HG03457 (cell line): Measurements from ENCODE around the gene ARL15.
"Not testable (repeated sequence)": the region's sequence is repeated elsewhere in the genome, so short reads cannot be mapped to it uniquely, and the experiment has no call there.

Source experiments
- ATAC-seq: cut with Tn5 transposase; IDR thresholded peaks from one replicate; pipeline ENCODE4 v1.9.1; 2021; ENCODE audit warnings: moderate number of reproducible peaks; ENCODE audit not compliant: unreplicated experiment

Gene ARL15

DNA sequence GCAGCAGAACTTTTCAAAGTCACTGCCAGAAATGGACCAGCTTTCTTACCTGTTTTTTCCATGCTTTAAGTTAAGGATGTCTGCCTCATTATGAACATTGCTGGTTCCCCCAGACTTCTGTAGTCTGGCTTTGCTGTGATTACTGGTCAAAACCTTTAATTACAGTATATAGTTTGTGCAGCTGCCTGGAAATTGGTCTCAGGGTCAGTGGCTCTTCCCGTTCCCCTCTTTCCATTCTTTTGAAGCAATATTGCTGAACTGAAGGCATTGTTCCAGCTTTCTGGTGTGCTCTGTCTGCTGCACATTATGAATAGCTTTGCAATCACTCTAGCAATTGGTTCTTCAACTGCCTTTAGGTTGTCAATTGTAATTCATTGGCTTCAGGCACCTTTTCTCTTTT lies 206.5 kb downstream of the ARL15 start:
- no peak for ATAC-seq

DNA sequence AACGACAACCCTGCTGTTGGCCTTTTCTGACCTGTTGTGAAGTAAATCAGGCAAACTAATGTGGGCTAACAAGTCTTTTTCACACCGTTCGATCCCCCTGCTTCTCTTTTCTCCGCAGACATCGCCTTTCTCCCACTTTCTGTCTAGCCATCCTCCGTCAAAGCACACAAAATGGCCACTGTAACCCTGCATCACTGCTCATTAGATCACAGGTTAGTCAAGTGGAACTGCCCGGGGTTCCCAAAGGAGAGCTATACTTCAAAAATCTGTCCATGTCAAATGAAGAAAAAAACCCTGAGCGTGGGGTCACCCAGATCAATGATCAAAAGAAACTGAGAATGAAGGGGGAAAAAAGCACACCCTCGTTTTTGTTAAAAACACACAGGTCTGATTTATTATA lies 212.1 kb downstream of the ARL15 start:
- no peak for ATAC-seq

DNA sequence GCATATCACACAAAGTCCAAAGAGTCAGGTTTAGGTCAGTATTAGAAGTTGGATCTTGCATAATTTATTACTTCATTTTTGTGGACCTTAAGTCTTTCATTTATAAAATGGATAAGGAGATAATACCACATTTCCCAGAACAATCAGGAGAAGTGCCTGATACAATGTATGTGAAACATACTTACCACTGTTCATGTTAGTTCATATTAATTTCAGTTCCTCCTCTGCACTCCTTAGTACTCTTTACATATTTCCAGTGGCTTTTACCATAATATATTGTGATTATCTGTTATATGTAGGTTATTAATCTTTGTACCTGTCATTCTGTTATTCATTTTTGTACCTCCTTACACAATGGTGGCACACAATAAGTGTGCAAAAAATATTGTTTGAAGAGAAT lies 214.4 kb downstream of the ARL15 start:
- ATAC-seq: no peak

DNA sequence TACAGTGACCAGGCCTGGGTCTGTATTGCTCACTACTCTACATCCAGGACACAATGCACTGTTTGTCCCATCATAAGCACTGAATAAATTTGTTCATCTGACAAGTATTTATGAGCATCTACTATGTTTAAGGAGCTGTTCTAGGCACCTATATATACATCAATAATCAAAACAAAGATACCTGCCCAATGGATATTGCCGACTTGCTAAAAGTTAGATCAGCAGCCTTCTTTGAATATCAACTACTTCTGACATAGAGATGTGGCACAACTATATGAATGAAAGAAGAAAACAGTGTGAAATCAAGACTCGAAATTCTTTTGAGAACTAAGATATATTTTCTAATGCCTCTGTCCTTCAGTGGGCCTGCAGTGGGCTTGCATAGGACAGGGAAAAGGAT lies 215.7 kb downstream of the ARL15 start:
- ATAC-seq: no peak

DNA sequence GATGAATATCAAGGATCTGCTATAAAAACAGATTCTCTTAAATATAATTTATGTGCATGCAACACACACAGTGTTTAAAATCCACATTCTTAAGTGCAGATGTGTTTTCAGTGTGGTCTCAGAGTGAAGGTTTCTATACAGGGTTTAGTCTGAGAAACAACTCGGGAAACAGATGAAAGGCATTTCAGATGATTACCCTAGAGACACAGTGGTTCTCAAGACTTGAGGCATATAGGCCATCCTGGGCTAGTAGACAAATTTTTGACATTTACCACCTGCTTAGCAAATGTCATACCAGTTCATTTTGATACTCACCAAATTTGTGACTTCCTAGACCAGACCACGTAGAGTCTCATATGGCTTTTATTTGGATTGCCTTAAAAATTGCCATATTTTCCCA lies 216.5 kb downstream of the ARL15 start:
- no peak for ATAC-seq

DNA sequence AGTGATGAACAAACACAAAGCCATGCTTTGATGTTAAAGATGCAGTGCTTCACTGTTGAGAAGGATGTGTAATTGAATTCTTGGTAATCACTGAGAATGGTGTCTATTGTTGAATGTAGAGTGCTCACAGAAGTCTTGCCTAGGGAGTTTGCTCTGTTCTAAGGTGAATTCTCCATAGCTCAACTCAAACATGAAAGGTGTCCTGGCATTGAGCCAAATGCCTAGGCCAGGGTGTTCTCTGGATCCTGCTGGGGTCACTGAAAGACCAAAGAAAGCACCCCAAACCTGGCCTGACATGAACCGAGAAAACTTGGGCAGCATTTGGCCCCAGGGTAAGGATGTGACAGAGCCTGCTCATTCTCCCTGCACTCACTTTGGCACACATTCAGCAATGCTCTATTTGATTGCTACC lies 217.3 kb downstream of the ARL15 start:
- ATAC-seq: no peak

DNA sequence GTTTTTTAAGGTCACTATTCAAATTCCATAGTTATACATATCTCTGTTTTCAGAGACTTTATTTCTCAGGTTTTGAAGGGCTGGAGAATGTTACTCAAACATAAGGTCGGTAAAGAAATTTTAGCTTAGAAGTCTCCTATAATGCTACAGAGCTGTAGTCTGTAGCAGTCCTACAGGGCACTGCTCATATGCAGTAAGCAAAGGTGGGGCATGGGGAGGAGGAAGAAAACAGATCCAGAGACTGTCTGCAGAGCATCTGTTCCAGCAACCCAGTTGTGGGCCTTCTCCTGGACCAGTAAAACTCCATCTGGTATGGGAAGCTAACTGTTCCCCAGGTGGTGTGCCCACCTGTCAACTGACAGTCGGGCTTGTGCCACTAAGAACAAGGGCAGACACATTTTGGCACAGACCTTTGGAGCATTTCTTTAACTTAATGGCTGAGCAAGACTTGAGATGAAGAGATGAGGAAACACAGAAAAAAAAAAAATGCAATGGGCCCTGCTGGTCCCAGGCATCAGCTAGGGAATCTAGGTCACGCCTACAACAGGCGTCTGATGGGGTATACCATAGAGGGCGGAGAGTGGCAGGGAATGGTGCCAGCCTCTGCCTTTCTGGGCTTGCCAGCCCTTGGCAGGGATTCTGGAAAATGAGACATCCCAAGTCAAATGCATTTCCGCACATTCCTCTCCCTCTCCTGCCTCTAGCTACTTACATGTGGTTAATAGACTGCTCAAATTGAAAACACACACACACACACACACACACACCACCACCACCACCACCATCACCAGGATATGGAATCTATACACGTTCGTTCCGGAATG lies 218.9 kb downstream of the ARL15 start:
- ATAC-seq: no peak

DNA sequence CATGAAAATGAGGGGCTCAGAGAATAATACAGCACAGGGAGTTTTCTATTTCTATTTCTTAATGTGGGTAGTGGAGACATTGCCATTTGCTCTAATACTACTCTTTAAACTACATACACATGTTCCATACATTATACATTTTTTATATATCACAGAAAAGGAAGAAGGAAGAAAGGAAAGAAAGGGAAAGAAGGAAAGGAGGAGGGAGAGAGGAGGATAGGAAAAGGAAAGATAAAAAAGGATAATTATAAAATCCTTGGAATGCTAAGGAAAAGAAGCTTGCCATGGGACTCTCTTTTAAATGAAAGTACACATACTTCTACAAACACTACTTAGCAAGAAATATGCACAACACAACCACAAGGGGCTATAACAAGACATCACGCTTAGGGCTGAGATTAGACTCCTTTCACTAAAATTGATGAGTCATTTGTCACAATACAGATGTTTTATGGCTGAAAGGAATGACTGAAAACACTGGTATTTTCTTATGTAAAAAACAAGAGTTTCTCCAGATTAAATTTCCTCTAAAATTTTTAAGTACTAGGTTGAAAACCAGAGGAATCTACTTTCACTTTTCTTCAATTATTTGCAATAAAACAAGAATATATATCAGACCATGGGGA lies 219.8 kb downstream of the ARL15 start:
- ATAC-seq: no peak

DNA sequence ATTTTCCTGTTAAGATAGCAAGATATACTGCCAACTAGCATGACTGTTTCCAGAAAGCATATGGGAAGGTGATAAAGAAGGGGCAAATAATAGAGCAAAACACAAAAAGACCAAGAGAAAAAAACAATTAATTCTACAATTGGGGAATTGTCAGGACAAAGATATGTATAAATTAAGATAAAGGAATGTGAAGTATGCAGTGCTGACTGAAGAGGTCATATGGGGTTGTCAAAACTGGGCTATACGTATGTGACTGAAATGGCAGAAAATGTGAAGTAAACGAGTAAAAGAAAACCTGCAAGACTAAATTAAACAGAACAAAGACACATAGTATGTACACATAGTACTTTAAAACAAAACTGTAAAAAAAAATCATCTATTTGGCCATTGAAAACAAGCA lies 222.3 kb downstream of the ARL15 start:
- ATAC-seq: no peak

DNA sequence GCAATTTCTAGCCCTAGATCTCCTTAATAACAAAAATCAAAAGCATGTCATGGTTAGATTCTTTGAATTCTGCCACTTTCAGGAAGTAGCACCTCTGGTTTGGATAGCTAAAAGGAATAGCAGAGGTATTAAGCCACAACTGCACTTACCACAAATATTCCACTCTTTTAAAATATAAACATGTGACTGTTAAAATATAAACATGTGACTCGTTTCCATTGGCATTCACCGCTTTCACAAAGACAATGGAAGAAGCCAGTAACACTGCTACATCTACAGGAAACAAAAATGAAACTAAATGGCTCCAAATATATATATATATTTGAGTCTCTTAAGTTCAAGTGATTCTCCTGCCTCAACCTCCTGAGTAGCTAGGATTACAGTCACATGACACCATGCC lies 222.9 kb downstream of the ARL15 start:
- no peak for ATAC-seq

DNA sequence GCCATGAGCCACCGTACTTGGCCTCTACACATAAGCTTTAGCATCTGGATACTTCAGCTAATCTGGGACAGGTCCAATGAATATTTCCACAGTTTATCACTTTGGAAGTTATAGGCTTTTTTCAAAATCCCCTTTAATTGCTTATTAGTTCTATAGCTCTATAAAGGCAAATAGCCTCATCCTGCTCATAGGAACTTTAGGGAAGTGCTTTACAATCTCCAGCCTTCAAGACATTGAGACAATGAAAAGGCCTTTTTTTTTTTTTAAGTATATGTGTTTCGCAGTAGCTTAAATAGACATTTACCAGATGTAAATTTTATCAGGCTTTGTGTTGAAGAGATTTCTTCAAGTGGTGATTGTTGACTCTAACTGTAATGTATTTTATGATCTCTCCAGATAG lies 224.2 kb downstream of the ARL15 start:
- ATAC-seq: no peak

DNA sequence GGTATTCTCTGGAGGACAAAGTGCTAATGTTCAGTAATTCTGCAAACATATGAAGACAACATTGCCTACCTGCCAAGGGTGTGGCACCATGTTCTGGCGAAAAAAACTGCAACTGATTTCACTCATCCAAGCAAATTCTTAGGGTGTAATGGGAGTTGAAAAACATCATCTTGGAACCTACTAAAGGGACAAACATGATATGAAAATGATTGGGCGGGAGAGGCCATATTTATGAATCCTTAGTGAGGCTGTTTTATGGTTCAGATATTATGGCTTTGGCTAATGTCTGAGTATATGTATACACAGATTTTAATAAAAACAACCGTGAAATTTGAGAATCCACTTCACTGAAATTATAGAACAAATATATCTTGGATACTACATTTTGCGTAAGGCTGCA lies 225.7 kb downstream of the ARL15 start:
- no peak for ATAC-seq

DNA sequence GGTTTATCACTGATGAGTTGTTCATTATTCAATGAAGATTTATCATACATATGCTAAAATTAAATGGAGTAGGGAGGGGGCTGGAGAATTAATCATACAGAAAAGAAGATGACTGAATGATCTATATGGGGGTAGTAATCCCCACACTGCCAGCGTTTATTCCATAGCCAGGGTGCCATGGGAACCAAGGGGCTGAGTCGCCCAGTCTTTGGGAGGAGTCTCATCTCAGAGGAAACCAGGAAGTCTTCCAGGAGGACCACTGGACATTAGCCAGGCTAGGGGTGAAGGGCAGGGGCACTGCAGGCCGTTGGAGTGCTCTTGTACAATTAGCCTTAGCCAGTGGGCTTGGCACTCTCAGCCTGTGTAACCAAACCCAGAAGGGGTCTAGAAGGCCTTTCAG lies 226.5 kb downstream of the ARL15 start:
- no peak for ATAC-seq

DNA sequence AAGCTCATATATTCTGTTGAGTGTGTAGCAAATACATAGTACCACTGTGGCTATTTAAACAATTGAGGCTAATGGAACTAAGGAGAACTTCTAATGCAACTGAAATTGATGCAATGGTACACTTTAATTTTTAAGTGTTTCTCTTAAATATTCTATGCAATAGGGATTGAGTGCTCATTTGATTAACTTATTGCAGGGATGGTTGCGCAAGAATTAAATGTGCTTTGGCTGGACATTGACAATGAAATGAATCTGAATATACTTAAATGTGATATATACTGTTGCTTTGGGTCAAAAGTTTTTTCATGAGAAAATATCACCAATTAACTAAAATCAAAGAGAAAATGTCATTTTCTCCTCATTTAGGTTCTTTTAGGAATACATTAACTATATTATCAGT lies 227.1 kb downstream of the ARL15 start:
- ATAC-seq: no peak

DNA sequence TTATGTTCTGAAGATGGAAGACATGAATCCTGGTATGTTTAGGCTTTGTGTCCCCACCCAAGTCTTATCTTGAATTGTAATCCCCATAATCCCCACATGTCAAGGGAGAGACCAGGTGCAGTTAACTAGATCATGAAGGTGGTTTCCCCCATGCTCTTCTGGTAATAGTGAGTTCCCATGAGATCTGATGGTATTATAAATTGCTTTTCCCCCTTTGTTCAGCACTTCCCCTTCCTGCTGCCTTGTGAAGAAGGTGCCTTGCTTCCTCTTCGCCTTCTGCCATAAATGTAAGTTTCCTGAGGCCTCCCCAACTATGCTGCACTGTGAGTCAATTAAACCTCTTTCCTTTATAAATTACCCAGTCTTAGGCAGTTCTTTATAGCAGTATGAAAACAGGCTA lies 229.0 kb downstream of the ARL15 start:
- no peak for ATAC-seq

DNA sequence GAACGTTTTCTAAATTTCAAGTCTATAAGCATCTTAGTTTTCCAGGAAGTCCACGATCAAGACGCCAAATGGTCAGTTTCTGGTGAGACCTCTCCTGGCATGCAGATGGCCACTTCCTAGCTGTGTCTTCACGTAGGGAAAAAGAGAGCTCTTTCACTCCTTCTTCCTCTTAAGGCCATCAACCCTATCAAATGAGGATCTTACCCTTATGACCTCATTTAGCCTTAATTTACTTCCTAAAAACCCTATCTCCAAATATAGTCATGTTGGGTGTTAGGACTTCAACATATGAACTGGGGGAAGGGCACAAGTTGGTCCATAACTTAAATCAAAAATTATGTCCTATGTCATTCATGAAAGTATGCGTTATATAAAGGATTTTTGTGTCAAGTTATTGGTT lies 229.5 kb downstream of the ARL15 start:
- no peak for ATAC-seq

DNA sequence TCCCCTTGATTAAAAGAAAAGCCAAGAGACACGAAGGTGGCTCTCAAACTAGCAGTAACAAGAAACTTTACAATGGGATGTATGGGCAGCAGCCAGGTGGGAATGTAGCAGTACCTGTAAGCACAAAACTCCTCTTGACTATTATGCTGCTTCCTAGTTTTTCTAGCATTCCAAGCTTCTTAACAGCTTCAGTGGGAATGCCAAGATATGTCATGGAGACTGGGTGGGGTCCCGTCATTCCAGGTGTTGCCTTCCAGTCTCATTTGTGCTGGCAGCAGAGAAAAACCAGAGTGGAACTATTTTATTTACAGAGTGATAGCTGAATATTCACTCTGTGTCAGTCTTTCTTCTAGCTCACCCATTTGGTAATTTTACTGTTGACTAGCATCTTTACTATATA lies 236.6 kb downstream of the ARL15 start:
- ATAC-seq: no peak

DNA sequence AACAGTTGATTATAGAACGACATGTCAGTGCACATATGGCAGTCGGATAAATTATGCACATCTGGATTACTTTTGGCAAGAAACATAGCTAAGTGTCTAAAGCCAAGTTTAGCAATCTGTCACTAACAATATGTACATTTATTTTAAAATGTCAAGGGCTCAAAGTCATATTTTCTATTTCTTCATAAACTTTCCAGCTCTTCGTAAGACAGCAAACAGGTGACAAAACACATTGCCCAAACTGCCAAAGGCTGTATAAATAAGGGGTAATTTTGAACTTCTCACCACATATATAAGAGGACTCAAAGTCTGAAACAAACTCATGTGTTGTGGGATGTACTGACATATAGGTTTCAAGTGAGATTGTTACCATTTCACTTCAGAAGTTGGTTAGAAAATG lies 237.2 kb downstream of the ARL15 start:
- no peak for ATAC-seq

DNA sequence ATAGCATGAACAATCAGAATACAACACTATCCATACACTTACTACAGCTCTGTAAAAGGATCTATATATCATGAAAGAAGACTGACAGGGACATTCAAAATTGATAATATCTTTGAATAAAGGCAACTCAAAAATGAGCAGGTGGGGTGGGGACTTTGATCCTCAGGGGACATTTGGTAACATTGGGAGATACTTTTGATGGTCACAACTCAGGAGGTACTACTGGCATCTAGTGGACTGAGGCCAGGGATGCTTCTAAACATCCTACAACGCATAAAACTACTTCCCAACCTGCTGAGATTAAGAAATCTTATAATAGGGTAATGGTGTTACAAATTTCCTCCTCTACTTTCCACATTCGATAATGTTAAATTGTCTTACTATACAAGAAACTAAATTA lies 243.9 kb downstream of the ARL15 start:
- ATAC-seq: no peak

DNA sequence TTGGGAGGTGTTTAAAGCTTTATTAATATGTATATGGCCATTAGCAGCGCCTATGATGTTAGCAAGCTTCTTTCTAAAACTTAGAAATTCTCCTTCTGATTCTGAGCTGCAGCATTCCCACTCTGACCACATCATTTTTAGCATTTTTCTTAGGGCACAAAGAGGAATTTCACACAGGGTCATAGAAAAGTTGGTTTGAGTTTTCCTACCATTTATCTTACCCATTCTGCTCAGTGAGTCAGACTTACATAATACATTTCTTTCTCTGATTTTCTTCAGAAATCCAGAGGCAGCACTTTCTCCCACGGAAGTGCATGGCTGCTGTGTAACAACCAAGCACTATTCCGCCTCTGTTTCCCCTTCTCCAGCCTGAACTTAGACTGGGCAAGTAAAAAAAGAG lies 246.6 kb downstream of the ARL15 start:
- no peak for ATAC-seq

DNA sequence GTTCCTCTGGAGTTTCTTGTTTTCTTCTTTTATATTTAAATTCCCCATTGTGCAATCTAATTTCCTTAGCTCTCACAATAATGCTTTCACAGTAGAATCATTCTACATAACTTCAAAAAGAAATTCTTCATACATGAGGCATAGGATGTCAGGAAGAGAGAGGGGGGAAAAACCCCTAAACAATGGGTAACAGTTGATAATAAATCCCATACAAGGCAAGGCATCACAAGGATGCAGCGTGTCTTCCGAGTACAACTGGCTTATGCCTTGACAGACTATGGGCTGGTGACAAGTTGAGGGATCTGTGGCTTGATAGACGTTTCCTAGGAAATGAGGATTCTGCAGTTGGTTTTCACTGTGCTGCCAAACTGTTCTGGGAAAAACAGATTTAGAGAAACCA lies 247.4 kb downstream of the ARL15 start:
- ATAC-seq: no peak

DNA sequence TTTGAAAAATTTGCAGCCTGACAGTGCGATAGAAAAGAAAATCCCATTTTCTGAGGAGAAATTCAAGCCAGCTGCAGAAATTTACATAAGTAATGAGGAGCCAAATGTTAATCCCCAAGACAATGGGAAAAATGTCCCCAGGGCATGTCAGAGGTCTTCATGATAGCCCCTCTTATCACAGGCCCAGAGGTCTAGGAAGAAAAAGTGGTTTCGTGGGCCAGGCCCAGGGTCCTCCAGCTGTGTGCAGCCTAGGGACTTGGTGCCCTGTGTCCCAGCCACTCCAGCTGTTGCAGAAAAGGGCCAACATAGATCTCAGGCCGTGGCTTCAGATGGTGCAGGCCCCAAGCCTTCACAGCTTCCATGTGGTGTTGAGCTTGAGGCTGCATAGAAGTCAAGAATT lies 249.5 kb downstream of the ARL15 start:
- not testable (repeated sequence) for ATAC-seq

DNA sequence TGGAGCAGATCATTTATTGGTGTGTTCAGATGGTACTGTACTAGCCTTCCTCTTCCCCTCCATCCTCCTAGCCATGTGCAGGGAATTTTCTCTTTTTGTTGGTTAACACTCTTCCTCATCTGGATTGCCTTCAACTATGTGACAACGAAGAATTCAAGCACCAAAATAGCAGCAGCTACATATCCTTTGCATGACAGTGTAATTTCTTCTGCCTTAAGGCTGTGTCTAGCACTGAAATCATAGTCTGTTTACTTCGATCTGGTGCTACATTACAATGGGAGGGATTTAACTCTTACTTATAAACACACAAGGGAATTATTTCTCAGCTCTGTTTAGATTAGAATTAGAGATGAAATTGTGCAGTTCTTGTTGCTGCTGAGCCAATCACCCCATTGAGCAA lies 260.4 kb downstream of the ARL15 start:
- ATAC-seq: no peak
